ENCODE measurements around the gene DTNA.

DNA sequence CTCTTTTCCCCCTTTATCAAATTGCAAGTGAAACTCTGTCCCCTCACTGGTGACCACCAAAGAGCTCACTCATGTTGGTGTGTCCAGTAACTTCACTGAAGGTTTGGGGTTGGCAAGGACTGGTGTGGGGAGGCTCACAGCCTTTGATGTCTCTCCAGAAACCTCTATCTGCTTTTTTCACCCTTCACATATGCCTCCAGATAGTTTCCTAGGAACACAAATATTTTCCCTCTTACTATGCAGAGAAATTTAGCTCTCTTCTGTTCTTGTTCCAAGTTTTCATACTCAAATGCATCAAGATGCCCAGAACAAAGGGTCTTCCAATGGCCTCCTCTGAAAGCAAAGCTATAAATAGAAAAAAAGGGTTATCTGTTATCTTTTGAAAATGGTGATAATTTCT, 20.7 kb downstream of the DTNA start:
- TF ChIP-seq, protein P1, sequence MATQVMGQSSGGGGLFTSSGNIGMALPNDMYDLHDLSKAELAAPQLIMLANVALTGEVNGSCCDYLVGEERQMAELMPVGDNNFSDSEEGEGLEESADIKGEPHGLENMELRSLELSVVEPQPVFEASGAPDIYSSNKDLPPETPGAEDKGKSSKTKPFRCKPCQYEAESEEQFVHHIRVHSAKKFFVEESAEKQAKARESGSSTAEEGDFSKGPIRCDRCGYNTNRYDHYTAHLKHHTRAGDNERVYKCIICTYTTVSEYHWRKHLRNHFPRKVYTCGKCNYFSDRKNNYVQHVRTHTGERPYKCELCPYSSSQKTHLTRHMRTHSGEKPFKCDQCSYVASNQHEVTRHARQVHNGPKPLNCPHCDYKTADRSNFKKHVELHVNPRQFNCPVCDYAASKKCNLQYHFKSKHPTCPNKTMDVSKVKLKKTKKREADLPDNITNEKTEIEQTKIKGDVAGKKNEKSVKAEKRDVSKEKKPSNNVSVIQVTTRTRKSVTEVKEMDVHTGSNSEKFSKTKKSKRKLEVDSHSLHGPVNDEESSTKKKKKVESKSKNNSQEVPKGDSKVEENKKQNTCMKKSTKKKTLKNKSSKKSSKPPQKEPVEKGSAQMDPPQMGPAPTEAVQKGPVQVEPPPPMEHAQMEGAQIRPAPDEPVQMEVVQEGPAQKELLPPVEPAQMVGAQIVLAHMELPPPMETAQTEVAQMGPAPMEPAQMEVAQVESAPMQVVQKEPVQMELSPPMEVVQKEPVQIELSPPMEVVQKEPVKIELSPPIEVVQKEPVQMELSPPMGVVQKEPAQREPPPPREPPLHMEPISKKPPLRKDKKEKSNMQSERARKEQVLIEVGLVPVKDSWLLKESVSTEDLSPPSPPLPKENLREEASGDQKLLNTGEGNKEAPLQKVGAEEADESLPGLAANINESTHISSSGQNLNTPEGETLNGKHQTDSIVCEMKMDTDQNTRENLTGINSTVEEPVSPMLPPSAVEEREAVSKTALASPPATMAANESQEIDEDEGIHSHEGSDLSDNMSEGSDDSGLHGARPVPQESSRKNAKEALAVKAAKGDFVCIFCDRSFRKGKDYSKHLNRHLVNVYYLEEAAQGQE (IDR thresholded peaks at IDR 0.05; ENCODE audit: borderline replicate concordance) = no peak
- no peak for TF ChIP-seq CTCF (IDR thresholded peaks at IDR 0.05; ENCODE audit: poor library complexity, severe bottlenecking)
- no peak for TF ChIP-seq EZH2 (IDR thresholded peaks at IDR 0.05; ENCODE audit: borderline replicate concordance, insufficient read depth, low read length, poor library complexity, severe bottlenecking)
- TF ChIP-seq SMC3 (conservative IDR thresholded peaks at IDR 0.05; ENCODE audit: poor library complexity) = no peak
- TF ChIP-seq MXI1 (conservative IDR thresholded peaks at IDR 0.05; ENCODE audit: poor library complexity, severe bottlenecking) = no peak
- no peak for TF ChIP-seq POLR2AphosphoS5 (IDR thresholded peaks at IDR 0.05)
- TF ChIP-seq EP300 (conservative IDR thresholded peaks at IDR 0.05; ENCODE audit: poor library complexity, severe bottlenecking) = no peak
- TF ChIP-seq TAF1 (IDR thresholded peaks at IDR 0.05; ENCODE audit: low read depth) = no peak
